Nephron progenitor cell (in vitro differentiated cells): Measurements from ENCODE around the gene MAN1A2.

Experiments
- DNase-seq: peaks from one replicate; pipeline ENCODE4 v3.0.0; 2021
- H3K27ac Mint-ChIP-seq: 2 replicates; pipeline ENCODE4 v1.8.0; 2021; ENCODE audit warnings: mild to moderate bottlenecking, moderate library complexity, mixed read lengths
- H3K27me3 Mint-ChIP-seq: 2 replicates; pipeline ENCODE4 v1.8.0; 2021; ENCODE audit warnings: mild to moderate bottlenecking, low read depth, mixed read lengths; ENCODE audit not compliant: poor library complexity
- H3K36me3 Mint-ChIP-seq: 2 replicates; pipeline ENCODE4 v1.8.0; 2021; ENCODE audit warnings: low read depth, mixed read lengths
- H3K4me1 Mint-ChIP-seq: 2 replicates; pipeline ENCODE4 v1.8.0; 2021; ENCODE audit warnings: mixed read lengths
- H3K4me3 Mint-ChIP-seq: 2 replicates; pipeline ENCODE4 v1.8.0; 2021; ENCODE audit warnings: mild to moderate bottlenecking, moderate library complexity, mixed read lengths
- H3K9me3 Mint-ChIP-seq: 2 replicates; pipeline ENCODE4 v1.8.0; 2021; ENCODE audit warnings: mild to moderate bottlenecking, moderate library complexity, mixed read lengths
- TF ChIP-seq, protein P1 (sequence below): fragments of 200-600 bp; sonication (generic); IDR thresholded peaks from 2 replicates; pipeline ENCODE4 v1.5.0; 2021; ENCODE audit warnings: antibody characterized with exemption

The MAN1A2 gene

DNA sequence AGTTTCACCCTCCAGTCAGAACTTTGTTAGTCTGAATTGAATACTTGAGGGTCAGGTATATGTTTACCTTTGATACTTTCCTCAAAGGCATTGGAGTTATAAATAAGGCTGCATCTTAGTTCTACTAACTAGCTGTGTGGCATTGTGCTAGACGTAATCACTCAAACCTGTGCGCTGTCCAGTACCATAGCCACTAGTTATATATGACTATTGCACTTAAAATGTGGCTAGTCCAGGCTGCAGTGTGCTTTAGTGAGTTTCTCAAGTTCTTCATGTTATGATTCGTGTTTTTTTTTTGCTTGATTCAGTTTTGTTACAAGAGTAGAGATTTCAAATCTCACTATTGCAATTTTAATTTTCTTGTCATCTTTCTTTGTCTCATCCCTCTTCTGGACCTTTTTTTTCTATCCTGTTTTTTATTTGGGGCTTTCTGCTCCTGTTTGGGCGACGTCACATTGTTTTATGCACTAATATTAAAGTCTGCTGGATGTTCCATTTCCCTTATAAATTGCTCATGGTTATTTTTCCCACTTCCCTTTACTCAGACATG lies 5.7 kb downstream of the MAN1A2 start:
- H3K36me3 Mint-ChIP-seq = peaks cover 21% of the 10 kb centered on the region
- H3K4me3 Mint-ChIP-seq = no peak overlapping the region
- no peak overlapping the region for H3K27ac Mint-ChIP-seq
- TF ChIP-seq, protein P1, sequence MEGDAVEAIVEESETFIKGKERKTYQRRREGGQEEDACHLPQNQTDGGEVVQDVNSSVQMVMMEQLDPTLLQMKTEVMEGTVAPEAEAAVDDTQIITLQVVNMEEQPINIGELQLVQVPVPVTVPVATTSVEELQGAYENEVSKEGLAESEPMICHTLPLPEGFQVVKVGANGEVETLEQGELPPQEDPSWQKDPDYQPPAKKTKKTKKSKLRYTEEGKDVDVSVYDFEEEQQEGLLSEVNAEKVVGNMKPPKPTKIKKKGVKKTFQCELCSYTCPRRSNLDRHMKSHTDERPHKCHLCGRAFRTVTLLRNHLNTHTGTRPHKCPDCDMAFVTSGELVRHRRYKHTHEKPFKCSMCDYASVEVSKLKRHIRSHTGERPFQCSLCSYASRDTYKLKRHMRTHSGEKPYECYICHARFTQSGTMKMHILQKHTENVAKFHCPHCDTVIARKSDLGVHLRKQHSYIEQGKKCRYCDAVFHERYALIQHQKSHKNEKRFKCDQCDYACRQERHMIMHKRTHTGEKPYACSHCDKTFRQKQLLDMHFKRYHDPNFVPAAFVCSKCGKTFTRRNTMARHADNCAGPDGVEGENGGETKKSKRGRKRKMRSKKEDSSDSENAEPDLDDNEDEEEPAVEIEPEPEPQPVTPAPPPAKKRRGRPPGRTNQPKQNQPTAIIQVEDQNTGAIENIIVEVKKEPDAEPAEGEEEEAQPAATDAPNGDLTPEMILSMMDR = no peak
- H3K27me3 Mint-ChIP-seq = no peaks in the 10 kb centered on the region
- no peak for DNase-seq
- H3K9me3 Mint-ChIP-seq = peaks cover 7% of the 10 kb centered on the region
- H3K4me1 Mint-ChIP-seq = peaks cover 49% of the 10 kb centered on the region

DNA sequence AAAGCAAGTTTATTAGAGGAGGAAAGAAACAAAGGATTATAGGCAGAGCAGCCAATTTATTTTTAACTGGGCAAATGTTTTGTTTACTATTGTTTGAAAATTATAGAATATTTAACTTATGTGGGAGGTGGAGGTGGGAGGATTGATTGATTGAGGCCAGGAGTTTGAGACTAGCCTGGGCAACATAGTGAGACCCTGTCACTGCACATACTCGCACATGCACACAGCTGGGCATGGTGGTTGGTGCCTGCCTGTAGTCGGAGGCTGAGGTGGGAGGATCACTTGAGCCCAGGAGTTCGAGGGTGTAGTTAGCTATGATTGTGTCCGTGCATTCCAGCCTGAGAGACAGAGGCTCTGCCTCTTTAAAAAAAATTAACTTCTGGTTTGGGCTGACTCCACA lies 6.7 kb downstream of the MAN1A2 start:
- H3K4me1 Mint-ChIP-seq = peaks cover 39% of the 10 kb centered on the region
- H3K9me3 Mint-ChIP-seq = peaks cover 7% of the 10 kb centered on the region

DNA sequence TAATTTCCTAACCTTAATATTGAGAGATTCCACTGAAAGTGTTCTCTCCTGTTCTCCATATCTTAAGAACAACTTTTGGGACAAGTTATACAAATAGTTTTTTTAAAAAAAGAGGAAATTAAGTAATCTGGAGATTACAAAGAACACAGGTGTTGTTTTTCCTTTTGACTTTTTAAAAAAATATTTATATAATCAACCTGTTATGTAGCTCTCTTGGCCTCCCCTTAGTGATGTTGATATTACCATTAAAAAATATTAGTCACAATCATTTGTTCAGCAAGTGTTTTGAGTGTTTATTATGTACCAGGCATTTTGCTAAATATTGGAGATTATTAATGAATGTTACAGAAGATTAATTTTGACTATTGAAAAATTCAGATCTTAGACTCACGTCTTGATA lies 8.1 kb downstream of the MAN1A2 start:
- TF ChIP-seq, protein P1 = no peak
- DNase-seq = no peak
- peaks cover 39% of the 10 kb centered on the region for H3K36me3 Mint-ChIP-seq
- H3K27ac Mint-ChIP-seq = no peak overlapping the region
- peaks cover 18% of the 10 kb centered on the region for H3K9me3 Mint-ChIP-seq
- H3K27me3 Mint-ChIP-seq = no peaks in the 10 kb centered on the region
- peaks cover 26% of the 10 kb centered on the region for H3K4me1 Mint-ChIP-seq
- H3K4me3 Mint-ChIP-seq = no peak overlapping the region

More for the DNA sequence above, 6.7 kb downstream of the MAN1A2 start:
- TF ChIP-seq, protein P1 = no peak
- Mint-ChIP-seq H3K27me3 (no peaks in the 10 kb centered on the region), H3K36me3 (peaks cover 27% of the 10 kb centered on the region), H3K4me3 (no peak overlapping the region), H3K27ac (no peak overlapping the region)
- no peak for DNase-seq

DNA sequence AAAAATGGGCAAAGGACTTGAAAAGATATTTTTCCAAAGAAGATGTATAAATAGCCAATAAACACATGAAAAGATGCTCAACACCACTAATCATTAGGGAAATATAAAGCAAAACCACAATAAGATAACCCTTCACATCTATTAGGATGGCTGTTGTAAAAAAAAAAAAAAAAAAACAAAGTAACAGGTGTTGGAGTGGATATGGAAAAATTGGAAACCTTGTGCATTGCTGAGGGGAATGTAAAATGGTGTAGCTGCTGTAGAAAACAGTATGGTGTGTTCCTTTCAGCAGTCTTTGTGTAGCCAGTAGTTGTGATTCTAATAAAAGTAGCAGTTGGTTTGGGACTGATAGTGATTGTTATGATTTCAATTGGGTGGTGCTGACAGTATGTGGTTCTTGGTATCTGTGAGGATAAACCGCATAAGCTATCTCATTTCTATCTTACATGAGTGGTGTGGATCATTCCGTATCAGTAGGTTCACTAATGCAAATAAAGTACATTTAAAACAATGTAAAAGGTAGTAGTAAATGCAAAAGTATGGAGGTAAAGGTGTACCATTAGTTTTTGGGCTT lies 19.9 kb downstream of the MAN1A2 start:
- Mint-ChIP-seq H3K36me3 (peaks cover 23% of the 10 kb centered on the region), H3K4me3 (no peak overlapping the region), H3K4me1 (peaks cover 4% of the 10 kb centered on the region), H3K27me3 (no peaks in the 10 kb centered on the region), H3K27ac (no peak overlapping the region), H3K9me3 (peaks cover 25% of the 10 kb centered on the region)
- DNase-seq = no peak
- TF ChIP-seq, protein P1 = no peak

DNA sequence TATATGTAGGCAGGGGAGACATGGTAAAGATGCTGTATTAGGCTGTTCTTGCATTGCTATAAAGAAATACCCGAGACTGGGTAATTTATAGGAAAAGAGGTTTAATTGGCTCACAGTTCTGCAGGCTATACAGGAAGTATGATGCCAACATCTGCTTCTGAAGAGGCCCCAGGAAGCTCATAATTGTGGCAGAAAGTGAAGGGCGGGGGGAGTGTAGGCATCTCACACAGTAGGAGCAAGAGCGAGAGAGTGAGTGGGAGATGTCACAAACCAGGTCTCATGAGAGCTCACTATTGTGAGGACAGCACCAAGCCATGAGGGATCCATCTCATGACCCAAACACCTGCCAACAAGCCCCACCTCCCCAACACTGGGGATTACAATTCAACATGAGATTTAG lies 21.1 kb downstream of the MAN1A2 start:
- Mint-ChIP-seq H3K36me3 (peaks cover 16% of the 10 kb centered on the region), H3K27me3 (no peaks in the 10 kb centered on the region), H3K27ac (no peak overlapping the region), H3K4me3 (no peak overlapping the region), H3K4me1 (peaks cover 4% of the 10 kb centered on the region), H3K9me3 (peaks cover 14% of the 10 kb centered on the region)
- DNase-seq = no peak
- TF ChIP-seq, protein P1 = no peak

DNA sequence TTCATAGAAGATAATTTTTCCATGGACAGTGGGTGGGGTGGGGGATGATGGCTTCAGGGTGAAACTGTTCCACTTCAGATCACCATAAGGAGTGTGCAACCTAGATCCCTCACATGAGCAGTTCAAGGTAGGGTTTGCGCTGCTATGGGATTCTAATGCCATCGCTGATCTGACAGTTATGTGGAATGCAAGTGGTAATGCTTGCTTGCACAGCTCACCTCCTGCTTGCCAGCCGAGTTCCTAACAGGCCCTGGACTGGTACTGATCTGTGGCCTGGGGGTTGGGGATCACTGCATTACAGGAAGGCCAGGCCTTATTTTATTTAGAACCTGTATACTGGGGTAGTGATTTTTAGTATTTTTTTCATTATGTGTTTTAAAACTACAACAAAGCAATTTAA lies 22.0 kb downstream of the MAN1A2 start:
- DNase-seq = no peak
- H3K27me3 Mint-ChIP-seq = no peaks in the 10 kb centered on the region
- H3K9me3 Mint-ChIP-seq = peaks cover 5% of the 10 kb centered on the region
- TF ChIP-seq, protein P1 = no peak
- H3K36me3 Mint-ChIP-seq = peaks cover 7% of the 10 kb centered on the region
- H3K4me3 Mint-ChIP-seq = no peak overlapping the region
- H3K4me1 Mint-ChIP-seq = peaks cover 4% of the 10 kb centered on the region
- H3K27ac Mint-ChIP-seq = no peak overlapping the region
